Coronary artery (tissue), 2 donors: ENCODE measurements around the gene KCNK16.

Experiments
- DNase-seq: peaks from one replicate; pipeline ENCODE4 v3.0.0-alpha.2; 2017; ENCODE audit warnings: low spot score
- H3K27ac ChIP-seq, 2 donors: fragments of 200-600 bp; sonication (generic); one replicate each; pipeline ENCODE4 v1.5.1; 2016 to 2019
- H3K4me3 ChIP-seq: fragments of 200-600 bp; sonication (generic); 2 replicates; pipeline ENCODE4 v1.5.1; 2016; ENCODE audit warnings: mild to moderate bottlenecking, moderate library complexity
- TF ChIP-seq, protein P1 (sequence below): fragments of 200-600 bp; sonication (generic); IDR thresholded peaks from one replicate; pipeline ENCODE4 v1.5.1; 2019; ENCODE audit warnings: antibody characterized with exemption

Gene KCNK16

DNA sequence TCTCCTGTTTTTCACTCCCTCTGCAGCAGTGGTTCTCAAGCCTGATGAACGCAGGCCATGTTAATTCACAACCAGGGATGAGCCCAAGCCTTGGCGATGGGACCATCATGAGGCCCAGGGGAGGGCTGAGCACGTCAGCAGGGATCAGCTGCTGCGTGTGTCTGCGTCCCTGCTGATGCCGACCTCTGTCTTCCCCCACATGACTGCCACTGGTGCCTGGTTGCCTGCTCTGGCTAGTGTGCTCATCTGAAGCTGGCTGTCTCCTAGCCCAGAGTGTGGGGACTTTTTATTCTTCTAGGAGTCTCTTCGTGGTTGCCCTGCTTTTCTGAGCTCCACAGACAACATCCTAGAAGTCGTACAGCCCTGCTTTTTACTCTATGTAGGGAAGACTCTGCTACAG, 40.8 kb upstream of the KCNK16 start:
- TF ChIP-seq, protein P1, sequence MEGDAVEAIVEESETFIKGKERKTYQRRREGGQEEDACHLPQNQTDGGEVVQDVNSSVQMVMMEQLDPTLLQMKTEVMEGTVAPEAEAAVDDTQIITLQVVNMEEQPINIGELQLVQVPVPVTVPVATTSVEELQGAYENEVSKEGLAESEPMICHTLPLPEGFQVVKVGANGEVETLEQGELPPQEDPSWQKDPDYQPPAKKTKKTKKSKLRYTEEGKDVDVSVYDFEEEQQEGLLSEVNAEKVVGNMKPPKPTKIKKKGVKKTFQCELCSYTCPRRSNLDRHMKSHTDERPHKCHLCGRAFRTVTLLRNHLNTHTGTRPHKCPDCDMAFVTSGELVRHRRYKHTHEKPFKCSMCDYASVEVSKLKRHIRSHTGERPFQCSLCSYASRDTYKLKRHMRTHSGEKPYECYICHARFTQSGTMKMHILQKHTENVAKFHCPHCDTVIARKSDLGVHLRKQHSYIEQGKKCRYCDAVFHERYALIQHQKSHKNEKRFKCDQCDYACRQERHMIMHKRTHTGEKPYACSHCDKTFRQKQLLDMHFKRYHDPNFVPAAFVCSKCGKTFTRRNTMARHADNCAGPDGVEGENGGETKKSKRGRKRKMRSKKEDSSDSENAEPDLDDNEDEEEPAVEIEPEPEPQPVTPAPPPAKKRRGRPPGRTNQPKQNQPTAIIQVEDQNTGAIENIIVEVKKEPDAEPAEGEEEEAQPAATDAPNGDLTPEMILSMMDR = no peak
- no peak for DNase-seq
- Histone ChIP-seq H3K27ac (no peak overlapping the region), H3K4me3 (no peak overlapping the region)

DNA sequence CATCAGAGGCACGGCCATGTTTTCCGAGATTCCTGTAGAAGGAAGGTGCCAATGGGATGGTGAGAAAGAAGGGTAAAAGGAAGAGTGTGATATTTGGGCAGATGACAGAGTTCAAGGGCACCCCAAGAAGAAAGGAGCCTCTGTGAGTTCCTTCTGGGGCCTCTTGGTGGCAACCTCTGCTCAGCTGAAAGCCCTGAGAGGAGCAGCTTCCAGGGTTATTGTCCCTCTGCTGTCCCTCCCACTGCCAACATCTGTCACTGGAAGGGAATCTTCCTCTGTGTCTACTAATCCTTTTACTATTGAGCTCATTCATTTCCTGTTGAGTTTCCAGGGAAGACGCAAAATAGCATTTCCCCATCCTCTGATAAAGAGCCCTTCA, 40.0 kb upstream of the KCNK16 start:
- Histone ChIP-seq H3K4me3 (no peak overlapping the region), H3K27ac (no peak overlapping the region)
- no peak for DNase-seq

DNA sequence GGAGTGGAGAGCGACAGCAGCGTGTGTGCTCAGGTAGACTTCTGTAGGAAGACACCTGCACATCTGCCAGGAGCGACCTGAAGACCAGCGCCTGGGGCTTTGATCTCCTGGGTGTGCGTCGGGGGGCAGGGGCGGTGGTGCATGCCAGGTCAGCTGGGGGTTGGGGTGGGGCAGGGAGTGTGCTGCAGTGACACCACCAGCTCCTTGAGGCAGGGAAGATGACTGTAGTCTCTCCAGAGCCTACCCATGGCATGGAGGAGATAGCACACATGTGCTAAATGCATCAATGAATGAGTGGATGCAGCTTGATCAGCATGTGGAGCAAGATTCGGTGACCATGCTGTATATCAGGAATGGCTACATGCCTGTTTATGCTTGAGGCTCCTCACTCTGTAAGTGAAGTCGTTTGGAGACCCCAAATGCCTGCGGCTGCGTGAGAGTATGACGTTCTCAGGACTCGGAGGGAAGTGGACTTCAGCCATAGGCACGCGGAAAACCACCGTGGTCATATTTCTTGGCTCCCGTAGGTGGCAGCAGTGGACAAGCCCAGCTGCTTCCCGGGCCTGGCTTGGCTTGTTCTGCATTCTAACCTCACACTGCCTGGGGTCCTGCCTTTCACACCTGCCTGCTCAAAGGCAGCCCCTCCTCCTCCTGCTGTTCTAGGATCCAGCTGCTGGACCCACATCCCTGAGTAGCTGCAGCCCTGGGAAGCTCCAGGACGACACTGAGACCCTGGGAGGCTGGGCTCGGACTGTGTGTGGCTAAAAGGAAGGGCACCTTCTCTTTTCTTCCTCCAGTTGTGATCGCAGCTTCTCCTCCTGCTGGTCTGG, 39.4 kb upstream of the KCNK16 start:
- Histone ChIP-seq H3K4me3 (no peak overlapping the region), H3K27ac (no peak overlapping the region)
- DNase-seq = peak; percentile 75
- TF ChIP-seq, protein P1 = peak; percentile 83

More for the DNA sequence above, 40.0 kb upstream of the KCNK16 start:
- TF ChIP-seq, protein P1 = no peak

DNA sequence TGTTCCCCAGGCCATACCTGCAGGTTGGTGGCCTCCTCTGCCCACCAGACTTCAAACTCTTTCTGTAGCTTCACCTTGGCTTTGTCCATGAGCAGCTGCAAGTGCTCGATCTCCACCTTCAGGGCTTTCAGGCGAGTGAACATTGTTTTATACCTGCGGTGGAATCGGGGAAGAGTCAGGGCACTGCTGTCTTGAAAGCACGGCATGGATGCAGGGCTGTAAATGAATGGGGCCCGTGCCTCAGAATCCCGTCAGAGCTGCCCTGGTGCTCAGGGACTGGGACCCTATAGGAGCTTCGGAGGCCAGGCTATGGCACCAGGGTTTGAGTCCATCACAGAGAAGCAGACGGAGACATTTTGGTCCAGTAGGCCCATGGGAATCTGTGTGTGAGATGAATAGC, 37.9 kb upstream of the KCNK16 start:
- TF ChIP-seq, protein P1 = no peak
- DNase-seq = peak; percentile 57

DNA sequence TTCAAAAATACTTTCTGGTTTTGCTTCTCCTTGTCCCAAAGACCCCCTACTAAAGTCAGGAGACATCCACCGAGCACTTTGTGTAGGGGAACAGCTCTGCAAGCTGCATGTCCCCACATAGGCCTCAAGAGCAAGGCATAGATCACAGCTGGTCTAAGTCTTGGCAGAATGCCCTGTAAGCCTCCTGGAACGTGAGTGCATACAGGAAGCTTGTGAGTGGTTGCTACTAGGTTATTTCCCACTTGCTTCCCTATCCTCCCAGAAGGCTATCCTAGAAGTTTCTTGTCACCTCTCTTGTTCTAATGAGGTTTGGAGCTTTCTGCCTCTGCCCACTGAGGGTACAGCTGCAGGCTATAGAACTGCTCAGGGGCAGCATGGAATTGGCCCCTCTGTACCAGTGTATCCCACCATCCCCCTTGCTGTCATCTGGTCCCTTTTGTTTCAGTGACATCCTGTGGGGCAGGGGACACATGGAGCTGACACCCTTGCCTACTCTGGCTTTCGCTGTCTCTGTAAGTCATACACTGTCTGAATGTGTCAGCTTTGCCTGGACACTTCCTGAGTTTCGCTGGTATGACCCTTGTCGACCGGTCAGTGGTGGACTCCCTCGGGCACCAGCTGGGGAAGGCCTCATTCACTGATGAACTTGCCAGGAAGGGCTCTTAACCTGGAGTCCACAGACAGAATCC, 35.6 kb upstream of the KCNK16 start:
- TF ChIP-seq, protein P1 = no peak
- H3K4me3 ChIP-seq = no peak overlapping the region
- peak; percentile 64 for DNase-seq
- no peak overlapping the region for H3K27ac ChIP-seq

More for the DNA sequence above, 37.9 kb upstream of the KCNK16 start:
- Histone ChIP-seq H3K27ac (no peak overlapping the region), H3K4me3 (no peak overlapping the region)

DNA sequence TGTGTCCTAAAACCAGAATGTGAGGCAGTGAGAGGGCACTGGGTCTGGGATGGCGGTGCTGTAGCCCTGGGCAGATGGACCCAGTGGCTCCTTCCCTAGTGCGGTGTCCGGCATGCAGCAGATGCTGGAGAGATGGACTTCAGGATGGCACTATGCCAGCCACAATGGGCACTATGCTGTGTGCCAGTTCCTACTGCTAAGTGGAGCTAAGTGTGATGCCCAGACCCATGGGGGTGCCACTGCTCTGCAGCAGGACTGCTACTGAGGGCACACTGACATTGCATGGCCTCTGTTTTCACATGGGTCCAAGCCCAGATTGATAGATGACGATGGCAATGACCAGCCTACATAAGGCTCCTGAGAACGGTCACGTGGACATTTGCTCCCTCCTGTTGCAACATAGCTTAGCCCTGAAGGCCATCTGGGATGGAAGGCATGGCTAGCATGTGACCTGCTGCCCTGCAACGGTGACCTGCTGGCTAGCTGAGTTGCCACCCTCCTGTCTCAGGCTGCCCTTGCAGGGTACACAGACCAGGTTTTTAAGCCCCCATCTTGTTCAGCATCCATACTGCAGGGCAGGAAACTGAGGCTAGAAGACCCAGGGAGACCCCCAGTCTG, 31.3 kb upstream of the KCNK16 start:
- Histone ChIP-seq H3K27ac (no peak overlapping the region), H3K4me3 (no peak overlapping the region)
- DNase-seq = no peak
- TF ChIP-seq, protein P1 = no peak
